DMS79 (cell line): Measurements from ENCODE around the gene NLRP13.

Experiments used
- DNase-seq: peaks from one replicate; lab custom pipeline; 2025; lab: John Stamatoyannopoulos, UW

NLRP13 gene

GRCh38 chr19:55902080-55902751 is 29.9 kb downstream of the NLRP13 start:
- no peak for DNase-seq

GRCh38 chr19:55901369-55902079 is 30.6 kb downstream of the NLRP13 start:
- no peak for DNase-seq

GRCh38 chr19:55898911-55899310 is 33.2 kb downstream of the NLRP13 start:
- no peak for DNase-seq

- DNase-seq: no peak
Measured at GRCh38 chr19:55882626-55883025, 49.5 kb downstream of the NLRP13 start.

- no peak for DNase-seq
Measured at GRCh38 chr19:55877211-55877610, 54.9 kb downstream of the NLRP13 start.

- DNase-seq: no peak
Measured at GRCh38 chr19:55870736-55871135, 61.4 kb downstream of the NLRP13 start.

GRCh38 chr19:55867101-55867500 is 65.0 kb downstream of the NLRP13 start:
- no peak for DNase-seq

GRCh38 chr19:55866521-55866920 is 65.6 kb downstream of the NLRP13 start:
- DNase-seq: no peak

GRCh38 chr19:55858969-55859368 is 73.2 kb downstream of the NLRP13 start:
- DNase-seq: no peak

GRCh38 chr19:55858401-55858800 is 73.7 kb downstream of the NLRP13 start:
- DNase-seq: no peak

GRCh38 chr19:55857974-55858373 is 74.2 kb downstream of the NLRP13 start:
- DNase-seq: no peak

- DNase-seq: no peak
Measured at GRCh38 chr19:55857149-55857548, 75.0 kb downstream of the NLRP13 start.

- no peak for DNase-seq
Measured at GRCh38 chr19:55855160-55855559, 77.0 kb downstream of the NLRP13 start.
